GM04503 (cell line): ENCODE measurements around the gene RAB44.
A peak's percentile ranks its signal among the peaks of the same experiment; 100 is the strongest.

Experiments
- DNase-seq: peaks from one replicate; pipeline ENCODE4 v3.0.0-alpha.2; 2012; ENCODE audit warnings: low read depth

The RAB44 gene

DNA sequence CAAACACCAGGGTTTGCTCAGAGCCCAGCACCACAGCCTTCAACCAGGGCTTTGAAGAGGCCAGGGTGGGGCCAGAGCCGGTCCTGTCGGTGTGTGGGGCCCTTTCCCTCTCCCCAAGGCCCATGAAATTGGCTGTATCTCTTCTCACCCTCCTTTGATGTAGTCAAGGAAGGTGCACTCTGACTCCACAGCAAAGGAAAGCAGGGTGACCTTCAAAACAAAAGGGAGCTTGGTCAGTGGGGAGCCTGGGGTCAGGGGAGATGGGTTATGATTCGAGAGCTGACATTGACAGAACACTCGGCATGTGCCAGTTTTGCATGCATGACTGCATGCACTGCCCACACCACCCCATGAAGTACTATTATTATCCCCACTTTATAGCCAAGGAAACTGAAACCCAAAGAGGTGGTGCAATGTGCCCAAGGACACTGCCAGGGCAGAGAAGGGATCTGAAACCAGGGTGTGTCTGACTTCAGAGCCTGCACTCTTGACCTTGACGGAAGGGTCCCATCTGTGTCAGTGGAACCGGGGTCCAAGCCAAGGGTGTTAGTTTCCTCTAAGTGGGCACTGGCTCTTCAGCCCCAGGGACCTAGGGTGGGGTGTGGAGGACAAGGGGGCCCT is 55.4 kb downstream of the RAB44 start:
- no peak for DNase-seq

DNA sequence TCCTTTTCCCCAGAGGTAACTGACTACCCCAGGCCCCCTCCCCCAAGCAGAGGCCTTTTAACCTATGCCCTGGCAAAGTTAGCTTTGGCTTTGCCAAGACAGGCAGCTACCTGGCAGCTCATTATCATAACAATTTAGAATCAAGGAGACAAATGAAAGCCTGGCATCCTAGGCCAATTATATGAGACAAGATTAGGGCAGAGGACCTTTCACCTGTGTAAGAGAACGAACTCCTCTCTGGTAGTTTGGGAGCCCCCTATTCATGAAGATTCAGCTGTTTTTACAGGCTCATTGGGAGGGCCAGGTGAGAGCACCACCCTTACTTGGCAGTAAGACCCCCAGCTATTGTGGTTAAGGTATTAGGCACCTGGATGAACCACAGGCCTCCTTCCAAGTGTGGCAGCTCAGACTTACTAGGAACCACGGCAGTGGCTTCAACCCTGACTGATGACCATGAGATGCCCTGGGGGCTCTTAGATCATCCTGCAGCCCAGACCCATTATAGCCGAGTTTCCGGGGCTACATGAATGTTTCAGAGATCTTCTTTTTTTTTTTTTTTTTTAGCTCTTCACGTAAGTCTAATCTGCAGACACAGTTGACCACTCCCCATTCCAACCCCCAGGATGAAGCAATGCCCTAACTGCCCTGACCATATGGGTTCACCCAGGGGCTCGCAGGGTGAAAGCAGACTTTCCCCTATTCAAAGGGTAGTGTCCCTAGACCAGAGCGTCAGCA is 56.2 kb downstream of the RAB44 start:
- DNase-seq: no peak

GRCh38 chr6:36754582-36755434 is 57.2 kb downstream of the RAB44 start:
- DNase-seq: no peak

DNA sequence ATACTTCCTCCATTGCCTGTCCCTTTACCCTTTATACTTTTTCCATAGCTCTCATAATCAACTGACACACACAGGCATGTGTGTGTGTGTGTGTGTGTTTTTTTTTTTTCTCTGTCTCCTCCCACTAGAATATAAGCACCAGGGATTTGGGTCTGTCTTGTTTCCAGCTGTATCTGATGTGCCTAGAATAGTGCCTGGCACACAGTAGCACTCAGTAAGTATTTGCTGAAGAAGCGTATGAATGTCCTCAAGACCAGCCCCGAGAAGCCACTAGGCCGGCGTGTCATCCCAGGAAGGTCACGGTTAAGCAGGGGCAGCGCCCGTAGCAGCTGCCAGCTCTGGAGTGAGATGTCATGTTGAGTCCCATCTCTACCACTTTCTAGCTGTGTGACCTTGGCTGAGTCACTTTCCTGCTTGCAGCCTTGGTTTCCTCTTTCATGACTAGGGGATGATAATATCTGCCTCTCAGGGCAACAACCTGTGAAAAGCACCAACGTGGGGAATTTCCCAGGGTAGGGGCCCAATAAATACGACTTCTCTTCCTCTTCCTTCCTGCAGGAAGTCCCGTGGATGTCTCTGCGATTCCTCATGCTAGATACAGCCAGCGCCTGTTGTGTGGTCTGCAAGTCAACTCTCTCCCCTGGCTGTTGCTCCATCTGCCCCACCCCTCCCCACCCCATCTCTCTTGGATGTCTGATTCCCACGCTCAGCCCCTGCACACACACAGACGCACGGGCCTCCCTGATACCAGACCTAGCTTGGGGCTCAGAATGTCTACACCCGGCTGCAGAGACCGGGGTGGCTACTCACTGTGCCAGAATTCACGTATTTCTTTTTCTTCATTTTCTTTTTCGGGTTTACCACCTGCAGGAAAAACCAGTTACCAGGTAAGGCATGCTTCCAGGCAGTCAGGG is 58.1 kb downstream of the RAB44 start:
- no peak for DNase-seq

DNA sequence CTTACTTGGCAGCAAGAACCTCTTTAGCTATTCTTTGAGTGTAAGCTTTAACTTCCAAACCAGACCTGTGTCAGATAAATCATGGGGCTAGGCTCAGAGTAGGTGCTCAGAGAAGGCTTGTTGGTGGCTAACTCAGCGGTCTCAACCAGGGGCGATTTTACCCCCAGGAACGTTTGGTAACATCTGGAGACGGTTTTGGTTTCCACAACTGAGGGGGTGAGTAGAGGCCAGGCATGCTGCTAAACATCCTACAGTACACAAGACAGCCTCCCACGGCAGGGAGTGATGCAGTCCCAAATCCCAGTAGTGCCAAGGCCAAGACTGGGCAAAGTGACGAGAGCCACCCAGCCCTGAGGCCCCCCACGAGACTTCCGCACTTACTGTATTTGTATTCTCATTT is 59.2 kb downstream of the RAB44 start:
- DNase-seq: no peak

- DNase-seq: no peak
Observed at GRCh38 chr6:36757206-36757605, 59.6 kb downstream of the RAB44 start.

DNA sequence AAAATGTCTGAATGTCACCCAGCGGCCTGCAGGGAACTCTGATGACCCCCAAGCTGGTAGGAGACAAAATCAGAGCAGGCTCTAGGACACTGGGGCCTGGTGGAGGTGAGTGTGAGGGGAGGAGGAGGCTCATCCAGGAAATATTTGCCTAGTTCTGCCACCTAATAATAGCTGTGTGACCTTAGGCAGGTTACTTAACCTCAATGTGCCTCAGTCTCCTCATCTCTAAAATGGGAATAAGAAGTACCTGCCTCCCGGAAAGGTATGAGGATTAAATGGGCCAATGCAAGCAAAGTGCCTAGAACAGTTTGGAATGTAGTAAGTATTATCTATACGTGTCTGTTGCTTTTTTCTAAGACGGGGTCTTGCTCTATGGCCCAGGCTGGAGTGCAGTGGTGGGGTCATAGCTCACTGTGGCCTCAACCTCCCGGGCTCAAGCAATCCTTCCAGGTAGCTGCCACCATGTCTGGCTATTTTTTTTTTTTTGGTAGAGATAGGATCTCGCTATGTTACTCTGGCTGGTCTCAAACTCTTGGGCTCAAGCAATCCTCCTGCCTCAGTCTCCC is 60.4 kb downstream of the RAB44 start:
- DNase-seq: no peak

DNA sequence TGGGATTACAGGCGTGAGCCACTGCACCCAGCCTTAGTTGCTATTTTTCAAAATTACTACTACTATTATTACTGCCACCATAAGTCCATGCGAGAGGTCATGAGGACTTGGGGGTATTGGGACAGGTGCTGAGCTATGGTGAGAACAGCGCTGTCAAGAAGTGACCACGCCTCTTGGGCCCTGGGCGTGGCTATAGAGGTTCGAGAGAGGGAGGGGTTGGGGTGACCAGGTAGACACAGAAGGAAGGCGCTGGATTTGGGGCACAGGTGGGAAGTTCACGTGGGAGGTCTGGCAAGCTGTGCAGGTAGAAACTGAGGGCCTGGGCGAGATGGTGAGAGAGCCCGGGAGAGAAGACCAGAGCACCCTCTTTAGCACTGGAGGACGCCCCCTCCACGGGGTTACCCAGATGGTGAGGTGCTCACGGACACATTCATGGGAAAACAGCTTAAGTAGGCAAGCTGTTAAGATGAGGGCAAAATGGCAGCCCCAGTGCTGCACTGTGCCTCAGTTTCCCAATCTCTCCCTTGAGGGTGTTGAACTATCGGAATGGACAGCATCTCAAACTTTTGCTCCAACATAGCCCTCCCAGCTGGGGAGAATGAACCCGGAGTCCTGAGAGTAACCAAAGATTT is 61.0 kb downstream of the RAB44 start:
- DNase-seq: no peak

DNA sequence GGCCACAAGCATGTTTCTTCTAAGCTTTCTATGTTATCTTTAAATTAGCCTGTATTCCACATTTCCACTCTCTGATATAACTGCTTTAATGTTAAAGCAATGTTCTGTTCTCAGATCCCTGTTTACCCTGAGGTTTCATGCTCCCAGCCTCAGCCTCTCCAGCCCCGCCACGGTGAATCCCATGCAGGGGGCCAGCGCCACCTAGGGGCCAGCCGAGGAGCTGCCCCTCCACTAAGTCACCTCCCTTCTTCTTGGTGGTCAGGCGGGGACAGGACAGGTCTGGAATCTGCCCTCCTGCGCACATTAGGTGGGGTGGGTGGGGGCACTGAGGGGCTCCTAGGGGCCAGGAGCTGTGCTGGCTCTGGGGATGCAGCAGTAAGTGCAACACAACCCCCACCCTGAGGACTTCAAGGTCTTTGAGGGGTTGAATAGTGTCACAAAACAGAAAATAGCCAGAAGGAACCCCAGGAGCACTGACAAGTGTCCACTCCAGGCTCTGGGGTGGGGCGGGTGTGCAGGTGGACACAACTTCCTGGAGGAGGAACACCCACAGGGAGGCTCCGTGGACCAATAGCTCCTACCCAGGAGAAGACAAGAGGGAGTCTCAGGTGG is 61.6 kb downstream of the RAB44 start:
- no peak for DNase-seq

- DNase-seq: no peak
Observed at GRCh38 chr6:36760685-36761435, 63.2 kb downstream of the RAB44 start.

DNA sequence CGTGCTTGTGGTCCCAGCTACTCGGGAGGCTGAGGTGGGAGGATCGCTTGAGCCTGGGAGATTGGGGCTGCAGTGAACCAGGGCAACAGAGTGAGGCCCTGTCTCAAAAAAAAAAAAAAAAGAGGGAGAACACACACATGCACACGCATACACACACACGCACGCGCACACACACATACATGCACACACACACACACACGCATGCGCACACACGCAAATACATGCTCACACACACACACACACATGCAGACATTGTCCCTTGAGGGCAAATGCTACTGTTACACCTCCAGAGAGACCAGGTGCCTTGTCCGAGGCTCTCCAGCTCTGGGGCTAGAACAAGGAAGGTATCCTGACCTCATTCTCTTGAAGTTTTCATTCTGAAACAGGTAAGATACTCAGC is 64.5 kb downstream of the RAB44 start:
- DNase-seq: no peak

DNA sequence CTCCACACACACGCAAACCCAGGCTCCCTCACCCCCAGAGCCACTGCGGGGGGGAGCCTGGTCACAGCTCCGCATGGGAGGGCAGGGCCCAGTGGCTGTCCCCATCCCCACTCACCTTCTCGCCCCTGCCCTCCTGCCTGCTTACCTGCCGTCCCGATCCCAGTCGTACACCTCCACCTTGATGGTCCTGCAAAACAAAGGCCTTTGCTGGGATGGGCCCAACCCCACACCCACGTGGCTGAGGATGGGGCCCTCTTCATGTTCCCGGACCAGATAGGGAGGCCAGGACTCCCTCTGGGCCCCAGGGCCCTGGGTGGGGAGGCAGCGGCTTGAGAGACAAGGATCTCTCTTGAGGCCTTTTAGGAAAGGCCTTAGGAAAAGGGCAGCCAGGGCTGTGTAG is 67.6 kb downstream of the RAB44 start:
- DNase-seq: no peak

DNA sequence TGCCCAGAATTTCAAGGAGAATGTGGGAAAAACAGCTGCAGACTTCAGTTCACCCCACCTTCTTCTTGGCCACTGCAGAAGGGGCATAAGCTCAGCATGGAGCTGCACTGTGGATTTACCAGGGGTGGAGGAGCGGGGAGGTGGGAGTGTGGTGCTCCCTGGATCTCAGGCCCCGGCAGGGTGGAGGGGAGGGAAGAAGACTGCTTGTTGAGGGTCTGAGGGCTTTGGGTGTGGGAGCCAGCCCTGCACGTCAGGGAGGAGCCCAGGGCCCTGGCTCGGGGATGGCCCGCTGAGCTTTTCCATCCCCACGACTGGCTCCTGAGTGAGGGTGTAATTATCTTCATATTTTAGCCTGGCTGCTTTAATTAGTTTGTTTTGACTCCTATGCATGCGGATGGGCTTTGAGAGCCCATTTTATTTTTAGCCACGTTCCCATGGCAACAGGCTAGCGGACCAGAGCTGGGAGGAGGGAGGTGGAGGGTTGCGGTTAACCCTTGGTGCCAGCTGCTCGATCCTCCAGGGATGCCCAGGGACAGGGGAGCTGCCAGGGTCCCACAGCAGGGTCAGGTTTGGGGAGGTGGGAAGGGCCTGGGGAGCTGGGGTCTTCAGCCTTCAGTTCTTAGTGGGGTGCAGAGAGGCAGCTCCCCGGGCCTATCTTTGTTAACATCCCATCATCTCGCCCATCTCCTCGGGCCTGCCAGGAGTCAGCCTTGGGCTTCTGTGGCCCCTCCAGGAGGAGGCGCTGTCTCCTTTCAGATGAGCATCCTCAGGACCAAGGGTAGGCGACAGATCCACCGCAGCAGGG is 68.2 kb downstream of the RAB44 start:
- DNase-seq: peak; percentile 38

GRCh38 chr6:36766399-36766945 is 68.8 kb downstream of the RAB44 start:
- no peak for DNase-seq

DNA sequence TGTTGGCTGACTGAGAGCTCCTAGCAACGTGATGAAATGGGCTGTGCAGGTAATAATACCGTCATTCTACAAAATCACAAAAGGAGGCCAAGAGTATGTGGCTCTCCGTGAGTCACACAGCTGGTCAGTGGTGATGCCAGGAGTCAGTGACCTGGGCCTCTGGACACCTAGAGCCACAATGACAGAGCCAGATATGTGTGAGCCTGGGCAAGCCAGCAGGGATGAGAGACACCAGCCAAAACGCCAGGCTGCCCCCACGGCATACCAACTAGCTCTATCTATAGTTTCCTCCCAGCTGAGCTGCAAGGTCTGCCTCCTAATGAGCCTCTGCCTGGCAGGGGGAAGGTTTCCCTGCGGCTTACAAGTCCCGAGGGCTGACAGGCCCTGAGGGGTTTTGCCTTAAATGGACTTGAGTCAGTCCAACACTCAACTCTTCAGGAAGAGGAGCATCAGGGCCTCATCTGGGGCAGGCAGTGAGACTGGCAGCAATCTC is 71.6 kb downstream of the RAB44 start:
- no peak for DNase-seq

DNA sequence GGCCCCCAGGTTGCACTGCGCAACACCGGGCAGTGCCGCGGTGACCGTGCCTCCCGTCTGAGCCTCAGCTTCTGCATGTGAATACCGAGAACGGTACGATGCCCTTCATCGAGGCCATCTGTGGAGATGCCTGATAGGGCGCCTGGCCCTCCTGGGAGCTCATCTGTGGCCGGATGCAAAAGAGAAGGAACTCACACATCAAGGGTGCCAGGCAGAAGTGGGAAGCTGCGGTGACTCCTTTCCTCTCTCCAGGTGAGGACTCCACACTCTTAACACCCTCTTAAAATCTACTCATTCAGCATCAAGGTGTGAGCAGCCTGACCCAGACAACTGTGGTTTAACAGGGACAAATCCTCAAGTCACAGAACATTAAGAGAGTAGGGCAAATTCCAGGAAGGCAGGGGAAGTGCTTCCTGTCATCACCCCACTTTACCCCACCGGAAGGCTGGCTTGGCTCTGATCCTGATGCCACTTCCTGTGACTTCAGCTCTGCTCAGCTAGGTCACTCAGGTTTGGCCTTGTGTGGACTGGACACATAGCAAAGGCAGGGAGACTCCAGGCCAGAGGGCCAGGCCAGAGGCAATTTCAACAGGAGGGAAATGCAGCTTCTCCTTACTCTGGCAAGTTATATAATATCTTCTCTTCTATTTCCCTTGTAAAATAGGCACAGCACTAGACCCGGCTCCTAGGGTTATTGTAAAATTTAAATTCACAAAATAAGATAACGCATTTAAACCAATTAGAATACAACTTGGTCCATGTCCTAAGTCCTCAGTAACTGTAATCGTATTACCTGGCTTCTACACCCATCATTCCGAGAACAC is 72.3 kb downstream of the RAB44 start:
- DNase-seq: peak; percentile 27

GRCh38 chr6:36771145-36771544 is 73.5 kb downstream of the RAB44 start:
- DNase-seq: no peak

DNA sequence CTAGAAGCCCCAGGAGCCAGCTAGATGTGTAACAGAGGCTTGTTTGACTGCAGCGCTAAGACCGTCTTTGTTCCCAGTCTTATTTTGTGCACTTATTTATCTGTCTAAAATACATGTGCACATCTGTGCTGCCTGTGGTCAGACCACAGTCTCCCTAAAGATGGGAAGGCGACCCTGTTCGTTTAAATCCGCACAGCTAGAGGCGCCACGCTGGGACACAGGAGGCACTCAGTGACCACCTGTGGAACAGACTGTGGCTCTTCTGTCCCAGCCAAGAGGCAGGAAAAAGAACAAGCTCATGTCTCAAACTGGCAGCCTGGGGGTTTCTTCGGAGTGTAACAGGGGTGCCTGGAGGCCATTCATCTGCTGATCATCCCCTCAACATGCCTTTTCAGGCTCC is 74.8 kb downstream of the RAB44 start:
- DNase-seq: no peak
